Activated CD8-positive, alpha-beta T cell treated with anti-CD3 and anti-CD28 coated beads, Interleukin-2, amount 10 ng/mL, durations not matched to agents 7 days and 5 days (primary cell): ENCODE data around the gene NOTCH3. TPM values are rescaled to one million over a fixed set of nuclear protein-coding genes. Genes with fewer than 3 reads are reported as not detected.
A peak's percentile ranks its signal among the peaks of the same experiment; 100 is the strongest.

Source experiments
- ATAC-seq: fragments of 150-1000 bp; cut with Tn5 transposase; one replicate; pipeline ENCODE4 v1.10.0; 2021; ENCODE audit warnings: moderate library complexity
- CTCF ChIA-PET: fragments of 350-600 bp; sonication (Branson Sonifier 250); formaldehyde crosslinking; loops from one replicate; lab custom pipeline; 2021; ENCODE audit warnings: antibody characterized with exemption; lab: Charles Lee
- POLR2A ChIA-PET: fragments of 350-600 bp; sonication (Branson Sonifier 250); formaldehyde crosslinking; loops from one replicate; lab custom pipeline; 2021; ENCODE audit warnings: antibody characterized with exemption; lab: Charles Lee
- DNase-seq: peaks from one replicate; pipeline ENCODE4 v3.0.0-alpha.2; 2020
- H3K27ac Mint-ChIP-seq: one replicate; pipeline ENCODE4 v1.8.0; 2021; ENCODE audit warnings: mild to moderate bottlenecking, mixed read lengths
- H3K27me3 Mint-ChIP-seq: one replicate; pipeline ENCODE4 v1.8.0; 2021; ENCODE audit warnings: low read depth, mixed read lengths
- H3K36me3 Mint-ChIP-seq: one replicate; pipeline ENCODE4 v1.8.0; 2021; ENCODE audit warnings: low read depth, mixed read lengths
- H3K4me1 Mint-ChIP-seq: one replicate; pipeline ENCODE4 v1.8.0; 2021; ENCODE audit warnings: low read depth, mixed read lengths
- H3K4me3 Mint-ChIP-seq: one replicate; pipeline ENCODE4 v1.8.0; 2021; ENCODE audit warnings: mild to moderate bottlenecking, mixed read lengths
- H3K9me3 Mint-ChIP-seq: one replicate; pipeline ENCODE4 v1.8.0; 2022; ENCODE audit warnings: mixed read lengths; ENCODE audit not compliant: insufficient read depth
- total RNA-seq, 2 experiments: library from RNA; stranded (reverse); gene quantifications; one replicate each; pipeline ENCODE4 v1.2.3, GENCODE V29; 2021

Gene NOTCH3
- total RNA-seq, 2 experiments from 2014 or later, result not detected

GRCh38 chr19:15244106-15244803 lies 43.5 kb upstream of the NOTCH3 start:
- Mint-ChIP-seq H3K9me3 (no peaks in the 10 kb centered on the region), H3K27ac (no peak overlapping the region), H3K36me3 (peaks cover 39% of the 10 kb centered on the region), H3K4me3 (no peak overlapping the region), H3K4me1 (no peaks in the 10 kb centered on the region), H3K27me3 (no peaks in the 10 kb centered on the region)
- ATAC-seq (no peak), DNase-seq (no peak)
- CTCF ChIA-PET, result no interaction called here
- POLR2A ChIA-PET, result no interaction called here

GRCh38 chr19:15243236-15243957 lies 42.6 kb upstream of the NOTCH3 start:
- Mint-ChIP-seq H3K27ac (peak overlapping the region; percentile 37), H3K36me3 (peaks cover 33% of the 10 kb centered on the region), H3K9me3 (no peaks in the 10 kb centered on the region), H3K27me3 (no peaks in the 10 kb centered on the region), H3K4me1 (no peaks in the 10 kb centered on the region), H3K4me3 (no peak overlapping the region)
- ChIA-PET CTCF (no interaction called here), POLR2A (interaction anchor here (0.6 kb wide), 1 partner anchor 124 kb away, joined by 3 read pairs; no protein-coding TSS in a partner anchor)
- DNase-seq, result no peak
- ATAC-seq, result no peak

GRCh38 chr19:15241259-15241910 lies 40.6 kb upstream of the NOTCH3 start:
- Mint-ChIP-seq H3K4me1 (no peaks in the 10 kb centered on the region), H3K36me3 (peaks cover 38% of the 10 kb centered on the region), H3K27ac (no peak overlapping the region), H3K9me3 (no peaks in the 10 kb centered on the region), H3K27me3 (no peaks in the 10 kb centered on the region), H3K4me3 (no peak overlapping the region)
- ChIA-PET POLR2A (interaction anchor here (0.8 kb wide), 1 partner anchor 101 kb away, joined by 3 read pairs; no protein-coding TSS in a partner anchor), CTCF (no interaction called here)
- ATAC-seq, result no peak
- no peak for DNase-seq

DNA sequence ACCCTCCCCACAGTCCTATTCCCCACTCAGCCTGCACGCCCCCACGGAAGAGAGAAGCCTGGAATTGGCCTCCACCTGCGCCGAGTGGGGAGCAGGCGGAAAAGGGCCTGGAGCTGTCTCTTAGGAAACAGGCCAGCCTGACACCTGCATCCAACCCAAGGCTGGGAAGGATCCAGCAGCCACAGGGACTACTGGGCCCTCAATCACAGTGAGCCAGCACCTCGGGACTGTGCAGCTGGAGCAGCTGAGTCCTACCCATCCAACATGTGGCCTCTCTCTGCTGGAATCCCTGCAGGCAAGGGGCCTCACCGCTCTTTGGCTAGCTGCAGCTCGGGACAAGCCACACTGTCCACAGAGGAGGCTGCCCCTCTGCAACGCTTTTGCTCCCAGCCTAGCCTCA lies 39.7 kb upstream of the NOTCH3 start:
- peak overlapping the region; percentile 10 for H3K4me3 Mint-ChIP-seq
- no peaks in the 10 kb centered on the region for H3K9me3 Mint-ChIP-seq
- H3K27me3 Mint-ChIP-seq, result no peaks in the 10 kb centered on the region
- no peaks in the 10 kb centered on the region for H3K4me1 Mint-ChIP-seq
- ChIA-PET POLR2A (interaction anchor here (0.6 kb wide), 1 partner anchor 11 kb away, joined by 3 read pairs; no protein-coding TSS in a partner anchor), CTCF (no interaction called here)
- ATAC-seq (no peak), DNase-seq (no peak)
- no peak overlapping the region for H3K27ac Mint-ChIP-seq
- peaks cover 44% of the 10 kb centered on the region for H3K36me3 Mint-ChIP-seq

DNA sequence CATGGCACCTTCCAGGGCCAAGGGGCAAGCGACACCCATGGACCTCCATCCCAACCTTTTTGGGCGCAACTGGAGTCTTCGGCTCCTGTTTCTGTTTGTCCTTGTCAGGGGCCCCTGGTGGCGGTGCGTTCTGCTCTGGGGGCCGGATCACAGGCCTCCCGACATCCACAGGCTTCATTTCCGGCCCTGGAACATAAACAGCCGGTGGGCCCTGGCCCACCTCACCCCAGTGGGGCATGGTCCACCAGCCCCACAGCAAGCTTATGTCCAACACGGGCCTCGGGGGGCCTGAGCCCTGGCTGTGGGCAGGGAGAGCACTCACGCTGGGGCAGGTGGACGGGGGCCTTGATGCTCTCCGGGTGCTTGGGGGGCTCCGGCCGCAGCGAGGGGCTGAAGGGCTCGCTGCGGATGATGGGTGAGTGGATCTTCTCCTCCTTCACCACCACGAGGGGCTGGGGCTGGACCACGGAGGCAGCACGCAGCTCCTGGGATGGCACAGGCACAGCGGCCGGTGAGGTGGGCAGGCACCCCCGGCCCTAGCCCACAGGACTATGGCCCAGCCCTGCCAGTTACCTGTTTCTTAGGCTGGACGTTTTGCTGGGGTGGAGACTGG lies 38.6 kb upstream of the NOTCH3 start:
- Mint-ChIP-seq H3K4me3 (no peak overlapping the region), H3K27me3 (no peaks in the 10 kb centered on the region), H3K27ac (no peak overlapping the region), H3K4me1 (no peaks in the 10 kb centered on the region), H3K36me3 (peaks cover 39% of the 10 kb centered on the region), H3K9me3 (no peaks in the 10 kb centered on the region)
- POLR2A ChIA-PET, result interaction anchor here (0.6 kb wide), 1 partner anchor 12 kb away, joined by 3 read pairs; no protein-coding TSS in a partner anchor
- ATAC-seq, result no peak
- CTCF ChIA-PET, result no interaction called here
- DNase-seq, result no peak

DNA sequence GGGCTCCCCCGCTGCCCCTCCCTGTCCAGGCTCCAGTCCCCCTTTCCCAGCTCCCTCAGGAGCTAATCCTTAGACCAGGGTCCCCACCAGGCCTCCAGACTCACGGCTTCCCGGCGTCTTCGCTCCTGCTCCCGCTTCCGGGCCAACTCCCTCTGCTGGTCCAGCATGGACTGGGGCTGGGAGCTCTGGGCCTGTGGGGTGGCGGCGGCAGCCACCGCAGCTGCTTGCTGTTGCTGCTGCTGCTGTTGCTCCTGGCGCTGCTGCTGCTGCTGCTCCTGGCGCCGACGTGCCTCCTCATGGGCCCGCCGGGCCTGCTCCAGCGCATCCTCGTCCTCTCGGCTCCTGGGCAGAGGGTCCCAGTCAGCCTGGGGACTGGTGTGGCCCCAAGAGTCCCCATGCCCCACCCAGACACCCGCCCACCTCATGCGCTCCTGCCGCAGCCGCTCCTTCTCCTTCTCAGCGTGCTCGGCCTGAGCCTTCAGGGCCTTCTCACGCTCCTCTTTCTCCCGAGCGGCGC lies 37.9 kb upstream of the NOTCH3 start:
- CTCF ChIA-PET, result no interaction called here
- no peak overlapping the region for H3K27ac Mint-ChIP-seq
- no peaks in the 10 kb centered on the region for H3K4me1 Mint-ChIP-seq
- ATAC-seq (no peak), DNase-seq (no peak)
- no peaks in the 10 kb centered on the region for H3K9me3 Mint-ChIP-seq
- H3K4me3 Mint-ChIP-seq, result no peak overlapping the region
- POLR2A ChIA-PET, result no interaction called here
- peaks cover 38% of the 10 kb centered on the region for H3K36me3 Mint-ChIP-seq
- peaks cover 2% of the 10 kb centered on the region for H3K27me3 Mint-ChIP-seq

DNA sequence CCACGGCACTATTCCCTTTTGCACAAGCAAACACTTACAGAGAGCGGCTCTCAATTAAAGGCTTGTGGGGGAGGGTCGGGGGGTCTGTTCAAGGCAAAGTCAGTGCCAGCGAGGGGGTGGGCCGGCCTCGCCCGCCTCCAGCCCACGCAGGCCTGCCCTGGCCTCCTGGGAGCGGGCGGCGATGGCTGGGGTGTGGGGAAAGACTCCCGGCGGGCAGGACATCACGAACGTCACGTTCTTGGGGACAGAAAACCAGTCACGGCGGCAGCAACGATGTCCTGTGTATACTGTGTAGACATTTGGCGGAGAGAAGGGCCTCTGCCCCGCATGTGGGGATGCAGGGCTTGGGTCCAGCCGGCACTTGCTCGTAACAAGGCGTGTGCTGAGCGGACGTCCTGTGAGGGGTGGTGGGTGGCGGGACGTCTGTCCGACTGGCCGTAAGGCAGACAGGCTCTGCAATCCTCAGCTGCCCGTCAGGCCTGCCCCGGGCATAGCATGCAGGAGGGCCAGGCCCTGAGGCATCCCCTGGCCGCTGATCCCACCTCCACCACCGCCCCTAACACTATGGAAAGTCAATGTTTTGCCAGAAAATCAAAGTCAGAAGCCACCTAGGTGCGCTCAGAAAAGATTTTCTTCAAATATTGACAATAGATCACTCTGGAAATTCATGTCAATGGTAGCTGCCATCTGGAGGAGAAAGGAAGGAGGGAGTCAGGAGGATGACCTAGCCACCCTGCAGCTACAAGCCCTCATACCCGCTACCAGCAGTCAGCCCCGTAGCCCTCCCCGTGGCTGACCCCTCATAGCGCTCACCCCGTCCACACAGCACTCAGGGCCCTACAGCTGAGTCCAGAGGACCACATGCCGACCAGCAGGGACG lies 37.2 kb upstream of the NOTCH3 start:
- Mint-ChIP-seq H3K4me1 (no peaks in the 10 kb centered on the region), H3K4me3 (no peak overlapping the region), H3K27me3 (peaks cover 2% of the 10 kb centered on the region), H3K36me3 (peaks cover 35% of the 10 kb centered on the region), H3K27ac (no peak overlapping the region), H3K9me3 (no peaks in the 10 kb centered on the region)
- ChIA-PET POLR2A (no interaction called here), CTCF (no interaction called here)
- ATAC-seq, result no peak
- no peak for DNase-seq

GRCh38 chr19:15236886-15237285 lies 36.1 kb upstream of the NOTCH3 start:
- Mint-ChIP-seq H3K4me1 (peaks cover 6% of the 10 kb centered on the region), H3K27me3 (peaks cover 9% of the 10 kb centered on the region)
- POLR2A ChIA-PET, result no interaction called here

GRCh38 chr19:15235781-15236180 lies 35.0 kb upstream of the NOTCH3 start:
- peaks cover 16% of the 10 kb centered on the region for H3K27me3 Mint-ChIP-seq
- H3K27ac Mint-ChIP-seq, result peak overlapping the region; percentile 19
- ChIA-PET CTCF (interaction anchor here (0.6 kb wide), 1 partner anchor 1664 kb away, joined by 3 read pairs; no protein-coding TSS in a partner anchor), POLR2A (no interaction called here)
- peaks cover 6% of the 10 kb centered on the region for H3K4me1 Mint-ChIP-seq
- no peak overlapping the region for H3K4me3 Mint-ChIP-seq
- H3K36me3 Mint-ChIP-seq, result peaks cover 30% of the 10 kb centered on the region
- ATAC-seq, result no peak
- no peak for DNase-seq
- no peaks in the 10 kb centered on the region for H3K9me3 Mint-ChIP-seq

More at GRCh38 chr19:15236886-15237285, 36.1 kb upstream of the NOTCH3 start:
- Mint-ChIP-seq H3K9me3 (no peaks in the 10 kb centered on the region), H3K36me3 (peaks cover 31% of the 10 kb centered on the region), H3K27ac (no peak overlapping the region), H3K4me3 (no peak overlapping the region)
- CTCF ChIA-PET, result no interaction called here
- ATAC-seq (no peak), DNase-seq (no peak)

DNA sequence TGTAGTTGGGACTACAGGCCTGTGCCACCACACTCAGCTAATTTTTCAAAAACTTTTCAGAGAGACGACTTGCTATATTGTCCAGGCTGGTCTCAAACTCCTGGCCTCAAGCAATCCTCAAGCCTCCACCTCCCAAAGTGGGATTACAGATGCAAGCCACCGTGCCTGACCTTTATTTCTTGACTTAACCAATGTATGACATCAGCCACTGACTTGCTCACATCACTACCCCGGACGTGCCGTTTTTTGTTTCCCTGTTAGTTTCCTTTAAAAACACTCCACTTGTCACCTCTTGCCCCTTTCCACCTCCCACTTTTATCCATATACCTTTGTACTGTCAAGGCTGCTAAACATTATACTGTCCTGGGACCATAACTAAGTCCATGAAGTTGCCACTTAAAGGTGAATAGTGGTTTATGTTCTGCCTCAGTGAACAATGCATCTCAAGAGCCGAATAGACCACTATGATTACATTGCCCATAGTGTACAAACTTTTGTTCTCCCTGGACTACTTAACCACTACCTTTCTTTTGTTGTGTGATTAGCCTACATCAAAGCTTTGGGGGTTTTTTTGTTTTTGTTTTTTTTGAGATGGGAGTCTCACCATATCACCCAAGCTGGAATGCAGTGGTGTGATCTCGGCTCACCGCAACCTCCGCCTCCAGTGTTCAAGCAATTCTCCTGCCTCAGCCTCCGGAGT lies 33.8 kb upstream of the NOTCH3 start:
- ATAC-seq (no peak), DNase-seq (no peak)
- Mint-ChIP-seq H3K36me3 (peaks cover 26% of the 10 kb centered on the region), H3K9me3 (no peaks in the 10 kb centered on the region), H3K27me3 (peaks cover 19% of the 10 kb centered on the region), H3K27ac (no peak overlapping the region), H3K4me3 (no peak overlapping the region), H3K4me1 (peaks cover 6% of the 10 kb centered on the region)
- POLR2A ChIA-PET, result no interaction called here
- CTCF ChIA-PET, result no interaction called here
